Esophagus squamous epithelium (tissue), 4 donors: Measurements from ENCODE around the gene CCL5.

Source experiments
- POLR2A ChIP-seq, 4 donors: fragments of 450-650 bp; IDR thresholded peaks; one replicate each; pipeline ENCODE4 v1.6.1; 2017; ENCODE audit warnings: antibody characterized with exemption in 4 of 4, mild to moderate bottlenecking in 4 of 4, moderate library complexity in 3 of 4
- TF ChIP-seq, protein P1 (sequence below), 6 experiments: fragments of 450-650 bp in 4 of 6; fragments of 200-600 bp in 2 of 6; sonication (generic) in 2 of 6; IDR thresholded peaks; one replicate each; pipeline ENCODE4 v1.5.1; 2016 to 2019; ENCODE audit warnings: antibody characterized with exemption in 6 of 6, mild to moderate bottlenecking in 4 of 6, moderate library complexity in 4 of 6

DNA sequence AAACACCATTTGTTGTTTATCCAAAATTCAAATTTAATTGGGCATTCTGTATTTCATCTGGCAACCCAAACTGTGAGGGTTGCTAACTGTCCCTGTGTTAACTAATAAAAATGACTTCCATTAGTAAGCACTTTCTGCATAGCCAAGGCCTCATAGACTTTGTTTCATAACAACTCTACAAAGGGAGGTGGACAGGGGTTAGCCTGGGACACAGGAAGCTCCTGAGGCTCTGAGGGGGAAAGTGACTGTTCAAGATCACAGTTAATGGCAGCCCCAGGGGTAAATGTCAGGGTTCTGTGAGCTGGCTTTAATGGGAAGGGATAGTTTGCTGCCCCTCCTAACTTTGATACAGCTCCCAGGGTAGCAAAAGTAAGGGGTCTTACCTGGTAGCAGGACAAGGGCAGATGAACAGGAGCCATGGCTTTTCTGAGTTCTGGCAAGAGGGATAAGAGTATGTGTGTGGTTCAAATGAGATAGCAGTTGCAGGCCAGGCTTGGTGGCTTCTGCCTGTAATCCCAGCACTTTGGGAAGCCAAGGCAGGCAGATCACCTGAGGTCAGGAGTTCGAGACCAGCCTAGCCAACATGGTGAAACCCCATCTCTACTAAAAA is 13.7 kb downstream of the CCL5 start:
- TF ChIP-seq, protein P1, sequence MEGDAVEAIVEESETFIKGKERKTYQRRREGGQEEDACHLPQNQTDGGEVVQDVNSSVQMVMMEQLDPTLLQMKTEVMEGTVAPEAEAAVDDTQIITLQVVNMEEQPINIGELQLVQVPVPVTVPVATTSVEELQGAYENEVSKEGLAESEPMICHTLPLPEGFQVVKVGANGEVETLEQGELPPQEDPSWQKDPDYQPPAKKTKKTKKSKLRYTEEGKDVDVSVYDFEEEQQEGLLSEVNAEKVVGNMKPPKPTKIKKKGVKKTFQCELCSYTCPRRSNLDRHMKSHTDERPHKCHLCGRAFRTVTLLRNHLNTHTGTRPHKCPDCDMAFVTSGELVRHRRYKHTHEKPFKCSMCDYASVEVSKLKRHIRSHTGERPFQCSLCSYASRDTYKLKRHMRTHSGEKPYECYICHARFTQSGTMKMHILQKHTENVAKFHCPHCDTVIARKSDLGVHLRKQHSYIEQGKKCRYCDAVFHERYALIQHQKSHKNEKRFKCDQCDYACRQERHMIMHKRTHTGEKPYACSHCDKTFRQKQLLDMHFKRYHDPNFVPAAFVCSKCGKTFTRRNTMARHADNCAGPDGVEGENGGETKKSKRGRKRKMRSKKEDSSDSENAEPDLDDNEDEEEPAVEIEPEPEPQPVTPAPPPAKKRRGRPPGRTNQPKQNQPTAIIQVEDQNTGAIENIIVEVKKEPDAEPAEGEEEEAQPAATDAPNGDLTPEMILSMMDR (IDR thresholded peaks at IDR 0.05): no peak
- TF ChIP-seq POLR2A (IDR thresholded peaks at IDR 0.05): no peak
